Upper lobe of left lung (tissue), 6 donors: ENCODE results near the gene BPGM. TPM values are rescaled to one million over a fixed set of nuclear protein-coding genes. Genes with fewer than 3 reads are reported as not detected.

ENCODE experiments used
- ATAC-seq, 2 donors: fragments of 200-7000 bp; cut with Tn5 transposase; one replicate each; pipeline ENCODE4 v1.9.1; 2022; ENCODE audit warnings: mild to moderate bottlenecking in 2 of 2, moderate library complexity in 2 of 2; ENCODE audit not compliant: low FRiP score in 2 of 2
- DNase-seq, 2 donors: peaks; one replicate each; pipeline ENCODE4 v3.0.0-alpha.2; 2019 to 2020
- H3K27ac ChIP-seq, 4 donors: fragments of 200-600 bp; sonication (generic); one replicate each; pipeline ENCODE4 v1.5.1; 2016 to 2019
- H3K27me3 ChIP-seq, 4 donors: fragments of 200-600 bp; sonication (generic); one replicate each; pipeline ENCODE4 v1.5.1; 2017 to 2019
- H3K36me3 ChIP-seq, 4 donors: fragments of 200-600 bp; sonication (generic); one replicate each; pipeline ENCODE4 v1.5.1; 2016 to 2019
- H3K4me1 ChIP-seq, 4 donors: fragments of 200-600 bp; sonication (generic); one replicate each; pipeline ENCODE4 v1.5.1; 2018 to 2019
- H3K4me3 ChIP-seq, 4 donors: fragments of 200-600 bp; sonication (generic); one replicate each; pipeline ENCODE4 v1.5.1; 2017 to 2019; ENCODE audit warnings: mild to moderate bottlenecking in 2 of 4, moderate library complexity in 1 of 4
- H3K9me3 ChIP-seq, 4 donors: fragments of 200-600 bp; sonication (generic); one replicate each; pipeline ENCODE4 v1.5.1; 2018 to 2019
- EP300 ChIP-seq, 4 donors: sonication (generic); formaldehyde crosslinking; IDR thresholded peaks; one replicate each; pipeline ENCODE4 v1.5.1; 2017; ENCODE audit warnings: antibody characterized with exemption in 4 of 4, control low read depth in 2 of 4
- POLR2A ChIP-seq, 4 donors: fragments of 450-650 bp; IDR thresholded peaks; one replicate each; pipeline ENCODE4 v1.5.1; 2016 to 2017; ENCODE audit warnings: antibody characterized with exemption in 4 of 4, mild to moderate bottlenecking in 2 of 4
- POLR2AphosphoS5 ChIP-seq, 2 donors: sonication (generic); formaldehyde crosslinking; IDR thresholded peaks; one replicate each; pipeline ENCODE4 v1.5.1; 2017; ENCODE audit warnings: antibody characterized with exemption in 2 of 2
- WGBS, 2 donors: methylation state at CpG; one replicate each; pipeline ENCODE4 v1.1.5; 2017 to 2018; 5-methylcytosine and 5-hydroxymethylcytosine counted together
- total RNA-seq, 6 donors: library from RNA; depleted of rRNA in 4 of 6; stranded (reverse); fragments of >200 nt in 4 of 6; gene quantifications; one replicate each; pipeline versions ENCODE4 v1.1.0 to v1.2.1, GENCODE V29; 2016 to 2021
- TF ChIP-seq, protein P1 (sequence below), 6 experiments: fragments of 450-650 bp in 4 of 6; fragments of 200-600 bp in 2 of 6; sonication (generic) in 2 of 6; IDR thresholded peaks; one replicate each; pipeline ENCODE4 v1.5.1; 2016 to 2019; ENCODE audit warnings: antibody characterized with exemption in 6 of 6
- donor health status: DM: no; HTN: no; CAD: no; lungs with moderate emphysema.
- donor health status: DM: no; HTN: yes; CAD: no; lungs with severe emphysema.

Gene BPGM
- total RNA-seq, 6 donors from 2014 or later: 9.5 to 30.7 (median 14.3) TPM

DNA sequence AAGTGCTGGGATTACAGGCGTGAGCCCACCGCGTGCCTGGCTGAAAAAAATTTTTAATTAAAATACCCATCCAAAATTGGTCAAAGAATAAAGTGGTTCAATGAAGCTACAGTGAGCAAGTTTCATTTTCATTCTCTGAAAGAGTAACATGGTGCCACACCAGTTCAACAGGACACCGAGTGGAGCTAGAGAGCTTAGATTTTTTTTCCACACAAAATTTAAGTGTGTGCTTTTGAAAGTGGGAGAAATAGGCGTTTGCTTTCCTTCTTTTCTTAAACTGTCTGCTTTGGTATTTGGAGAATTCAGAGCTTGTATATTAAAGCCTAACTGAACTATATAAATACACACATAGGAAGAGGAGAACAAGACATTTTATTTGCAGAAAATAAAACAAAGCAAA, 43.4 kb downstream of the BPGM start:
- TF ChIP-seq, protein P1, sequence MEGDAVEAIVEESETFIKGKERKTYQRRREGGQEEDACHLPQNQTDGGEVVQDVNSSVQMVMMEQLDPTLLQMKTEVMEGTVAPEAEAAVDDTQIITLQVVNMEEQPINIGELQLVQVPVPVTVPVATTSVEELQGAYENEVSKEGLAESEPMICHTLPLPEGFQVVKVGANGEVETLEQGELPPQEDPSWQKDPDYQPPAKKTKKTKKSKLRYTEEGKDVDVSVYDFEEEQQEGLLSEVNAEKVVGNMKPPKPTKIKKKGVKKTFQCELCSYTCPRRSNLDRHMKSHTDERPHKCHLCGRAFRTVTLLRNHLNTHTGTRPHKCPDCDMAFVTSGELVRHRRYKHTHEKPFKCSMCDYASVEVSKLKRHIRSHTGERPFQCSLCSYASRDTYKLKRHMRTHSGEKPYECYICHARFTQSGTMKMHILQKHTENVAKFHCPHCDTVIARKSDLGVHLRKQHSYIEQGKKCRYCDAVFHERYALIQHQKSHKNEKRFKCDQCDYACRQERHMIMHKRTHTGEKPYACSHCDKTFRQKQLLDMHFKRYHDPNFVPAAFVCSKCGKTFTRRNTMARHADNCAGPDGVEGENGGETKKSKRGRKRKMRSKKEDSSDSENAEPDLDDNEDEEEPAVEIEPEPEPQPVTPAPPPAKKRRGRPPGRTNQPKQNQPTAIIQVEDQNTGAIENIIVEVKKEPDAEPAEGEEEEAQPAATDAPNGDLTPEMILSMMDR (IDR thresholded peaks at IDR 0.05): peak in 4 of 6 experiments; percentile 23 to 35 (median 28)
- TF ChIP-seq POLR2AphosphoS5 (IDR thresholded peaks at IDR 0.05) (no peak), EP300 (IDR thresholded peaks at IDR 0.05) (no peak), POLR2A (IDR thresholded peaks at IDR 0.05) (no peak)
- peak overlapping the region in 3 of 4 donors; percentile 21 to 62 (median 49) for H3K27ac ChIP-seq
- H3K4me3 ChIP-seq: peak overlapping the region in 1 of 4 donors; percentile 1
- H3K4me1 ChIP-seq: peaks cover 0 to 13% (median 0%) of the 10 kb centered on the region in 4 donors
- ATAC-seq: peak in 1 of 2 donors; percentile 71
- no peak for DNase-seq
- H3K9me3 ChIP-seq: no peaks in the 10 kb centered on the region
- no peaks in the 10 kb centered on the region for H3K27me3 ChIP-seq
- WGBS, 2 donors: 58 to 67% methylated on average over 5 of the region's 5 CpGs
- H3K36me3 ChIP-seq: no peaks in the 10 kb centered on the region

DNA sequence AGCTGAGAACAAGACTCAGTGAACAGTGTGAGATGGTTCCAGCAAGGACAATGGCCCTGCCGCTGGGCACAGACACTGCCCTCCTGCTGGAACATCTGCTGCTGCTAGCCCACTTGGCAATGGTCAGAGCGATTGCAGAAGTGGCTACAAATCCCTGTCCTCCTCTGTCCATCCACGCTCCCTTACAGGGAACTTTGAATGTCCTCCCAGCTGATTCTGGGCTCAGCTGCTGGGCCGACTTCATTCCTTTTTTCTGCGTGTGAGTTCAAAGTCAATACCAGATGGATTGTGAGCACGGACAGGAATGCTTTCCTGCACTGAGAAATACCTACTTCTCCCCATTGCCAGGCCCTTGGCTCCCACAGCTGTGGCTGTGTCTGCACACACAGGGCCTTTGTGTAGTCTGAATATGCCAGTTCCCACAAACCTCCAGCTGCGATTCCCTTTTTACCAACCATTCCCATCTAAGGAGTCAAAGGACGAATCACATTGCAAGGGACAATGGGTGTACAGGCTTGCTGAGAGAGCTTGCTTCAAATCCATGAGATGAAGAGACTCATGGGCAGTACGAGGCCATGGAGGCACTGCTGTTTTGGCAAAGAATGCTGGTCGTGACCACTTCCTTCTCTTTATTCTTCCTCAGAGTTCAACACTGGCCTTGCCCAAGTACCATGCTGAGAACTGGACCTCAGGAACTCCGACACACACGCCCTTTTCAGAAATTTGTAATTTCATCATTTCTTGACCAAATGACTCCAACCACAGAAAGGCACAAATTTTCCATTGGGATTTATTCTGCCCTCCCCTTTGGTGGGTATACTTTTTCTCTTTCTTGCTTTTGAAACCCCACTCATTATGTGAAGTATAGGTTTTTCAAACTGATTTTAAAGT, 44.2 kb downstream of the BPGM start:
- ATAC-seq (no peak), DNase-seq (no peak)
- peaks cover 0 to 13% (median 0%) of the 10 kb centered on the region in 4 donors for H3K4me1 ChIP-seq
- peak overlapping the region in 3 of 4 donors; percentile 21 to 62 (median 51) for H3K27ac ChIP-seq
- no peaks in the 10 kb centered on the region for H3K9me3 ChIP-seq
- H3K4me3 ChIP-seq: no peak overlapping the region
- H3K27me3 ChIP-seq: no peaks in the 10 kb centered on the region
- WGBS, 2 donors: 78 to 86% methylated on average over 12 of the region's 12 CpGs
- TF ChIP-seq, protein P1 (IDR thresholded peaks at IDR 0.05): no peak
- TF ChIP-seq POLR2A (IDR thresholded peaks at IDR 0.05) (no peak), EP300 (IDR thresholded peaks at IDR 0.05) (no peak), POLR2AphosphoS5 (IDR thresholded peaks at IDR 0.05) (no peak)
- no peaks in the 10 kb centered on the region for H3K36me3 ChIP-seq

DNA sequence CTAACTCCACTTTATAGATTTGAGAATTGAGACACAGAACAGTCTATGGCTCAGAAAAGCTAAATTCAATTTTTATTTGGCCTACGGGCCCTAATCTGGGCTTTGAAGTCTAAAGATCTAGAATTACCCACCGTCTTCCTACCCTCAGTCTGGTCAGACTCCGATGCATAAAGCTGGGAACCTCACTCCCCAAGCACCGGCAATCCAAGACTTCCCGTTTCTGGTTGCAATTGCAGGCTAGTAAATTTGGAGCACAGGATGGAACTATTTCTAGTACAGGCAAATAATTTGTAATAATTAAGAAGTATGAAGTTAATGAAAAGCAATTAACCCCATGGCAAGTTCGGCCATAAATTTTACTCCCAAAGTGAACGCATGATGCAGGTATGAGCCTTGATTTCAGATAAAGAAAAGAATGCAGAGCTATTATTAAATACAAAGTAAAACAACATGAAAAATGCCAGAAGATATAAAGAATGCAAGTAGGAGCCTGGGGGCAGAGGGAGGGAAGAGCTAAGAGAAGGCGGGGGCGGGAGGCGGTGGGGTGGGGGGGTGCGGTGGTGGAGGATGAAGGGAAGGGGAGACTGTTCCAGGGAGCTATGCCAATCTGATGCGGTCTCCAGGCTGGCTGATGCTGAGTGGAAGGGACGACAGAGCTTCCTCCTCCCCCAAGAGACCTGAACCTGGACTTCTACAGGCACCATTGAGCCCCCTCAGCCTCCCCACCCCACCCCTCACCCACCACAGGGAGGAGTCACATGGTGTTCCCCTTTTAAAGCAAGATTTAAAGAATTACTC, 45.1 kb downstream of the BPGM start:
- H3K4me1 ChIP-seq: peaks cover 0 to 13% (median 0%) of the 10 kb centered on the region in 4 donors
- 69 to 70% methylated on average over 13 of the region's 13 CpGs for WGBS, 2 donors
- no peaks in the 10 kb centered on the region for H3K9me3 ChIP-seq
- no peaks in the 10 kb centered on the region for H3K27me3 ChIP-seq
- TF ChIP-seq POLR2A (IDR thresholded peaks at IDR 0.05) (no peak), EP300 (IDR thresholded peaks at IDR 0.05) (no peak), POLR2AphosphoS5 (IDR thresholded peaks at IDR 0.05) (no peak)
- TF ChIP-seq, protein P1 (IDR thresholded peaks at IDR 0.05): no peak
- H3K27ac ChIP-seq: peak overlapping the region in 1 of 4 donors; percentile 8
- H3K36me3 ChIP-seq: no peaks in the 10 kb centered on the region
- DNase-seq: no peak
- no peak overlapping the region for H3K4me3 ChIP-seq
- no peak for ATAC-seq

DNA sequence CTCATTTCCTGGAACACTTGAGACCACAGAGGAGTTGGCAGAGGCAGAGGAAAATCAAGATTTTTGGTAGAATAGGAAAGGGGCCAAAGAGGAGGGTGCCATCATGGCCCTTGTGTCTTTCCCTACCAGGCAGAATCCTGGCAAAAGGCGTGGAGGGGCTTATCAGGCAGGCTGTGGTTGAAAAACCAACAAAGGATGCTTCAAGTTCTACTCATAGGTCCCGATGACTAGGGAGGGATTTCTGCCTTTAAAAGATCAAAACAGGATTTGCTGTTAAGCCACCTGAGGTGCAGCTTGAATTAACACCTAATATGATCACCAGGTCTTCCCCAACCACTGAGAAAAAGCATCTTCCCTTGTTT, 45.7 kb downstream of the BPGM start:
- no peaks in the 10 kb centered on the region for H3K27me3 ChIP-seq
- no peaks in the 10 kb centered on the region for H3K36me3 ChIP-seq
- DNase-seq (no peak), ATAC-seq (no peak)
- WGBS, 2 donors: 41 to 50% methylated on average over 2 of the region's 2 CpGs
- H3K4me1 ChIP-seq: peaks cover 0 to 13% (median 0%) of the 10 kb centered on the region in 4 donors
- no peak overlapping the region for H3K4me3 ChIP-seq
- peak overlapping the region in 1 of 4 donors; percentile 8 for H3K27ac ChIP-seq
- no peaks in the 10 kb centered on the region for H3K9me3 ChIP-seq
- TF ChIP-seq EP300 (IDR thresholded peaks at IDR 0.05) (no peak), POLR2AphosphoS5 (IDR thresholded peaks at IDR 0.05) (no peak), POLR2A (IDR thresholded peaks at IDR 0.05) (no peak)
- TF ChIP-seq, protein P1 (IDR thresholded peaks at IDR 0.05): no peak
